ENCODE measurements around the gene CIDEC.

DNA sequence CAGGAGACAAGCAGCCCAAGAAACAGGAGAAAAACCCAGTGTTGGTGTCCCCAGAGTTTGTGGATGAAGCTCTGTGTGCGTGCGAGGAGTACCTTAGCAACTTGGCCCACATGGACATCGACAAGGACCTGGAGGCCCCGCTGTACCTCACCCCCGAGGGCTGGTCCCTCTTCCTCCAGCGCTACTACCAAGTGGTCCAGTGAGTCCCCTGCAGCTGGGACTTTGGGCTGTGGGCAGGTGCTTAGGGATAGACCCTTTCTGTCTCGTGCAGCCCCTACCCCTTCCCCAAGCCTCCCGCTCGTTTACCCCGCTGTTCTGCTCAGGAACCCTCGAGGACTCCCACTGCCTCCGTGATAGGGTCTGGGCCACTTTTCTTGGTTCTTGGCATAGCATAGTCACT lies 59.5 kb downstream of the CIDEC start:
- TF ChIP-seq, protein P1, sequence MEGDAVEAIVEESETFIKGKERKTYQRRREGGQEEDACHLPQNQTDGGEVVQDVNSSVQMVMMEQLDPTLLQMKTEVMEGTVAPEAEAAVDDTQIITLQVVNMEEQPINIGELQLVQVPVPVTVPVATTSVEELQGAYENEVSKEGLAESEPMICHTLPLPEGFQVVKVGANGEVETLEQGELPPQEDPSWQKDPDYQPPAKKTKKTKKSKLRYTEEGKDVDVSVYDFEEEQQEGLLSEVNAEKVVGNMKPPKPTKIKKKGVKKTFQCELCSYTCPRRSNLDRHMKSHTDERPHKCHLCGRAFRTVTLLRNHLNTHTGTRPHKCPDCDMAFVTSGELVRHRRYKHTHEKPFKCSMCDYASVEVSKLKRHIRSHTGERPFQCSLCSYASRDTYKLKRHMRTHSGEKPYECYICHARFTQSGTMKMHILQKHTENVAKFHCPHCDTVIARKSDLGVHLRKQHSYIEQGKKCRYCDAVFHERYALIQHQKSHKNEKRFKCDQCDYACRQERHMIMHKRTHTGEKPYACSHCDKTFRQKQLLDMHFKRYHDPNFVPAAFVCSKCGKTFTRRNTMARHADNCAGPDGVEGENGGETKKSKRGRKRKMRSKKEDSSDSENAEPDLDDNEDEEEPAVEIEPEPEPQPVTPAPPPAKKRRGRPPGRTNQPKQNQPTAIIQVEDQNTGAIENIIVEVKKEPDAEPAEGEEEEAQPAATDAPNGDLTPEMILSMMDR (tag by site-specific recombination; IDR thresholded peaks at IDR 0.05) = no peak
- TF ChIP-seq ZNF121 (tag by site-specific recombination; IDR thresholded peaks at IDR 0.05) (no peak), ZNF23 (tag by site-specific recombination; IDR thresholded peaks at IDR 0.05; ENCODE audit: borderline replicate concordance) (no peak), ZNF324 (tag by site-specific recombination; IDR thresholded peaks at IDR 0.05) (no peak)
